HFFc6 (cell line): ENCODE measurements around the gene CLIC1. TPM values are rescaled to one million over a fixed set of nuclear protein-coding genes. Genes with fewer than 3 reads are reported as not detected.

ENCODE experiments used
- DNase-seq: peaks from one replicate; pipeline ENCODE4 v3.0.0-alpha.2; 2018
- H3K27ac Mint-ChIP-seq: 2 replicates; pipeline ENCODE4 v1.8.0; 2020; ENCODE audit warnings: mild to moderate bottlenecking, mixed read lengths
- H3K27me3 Mint-ChIP-seq: 2 replicates; pipeline ENCODE4 v1.8.0; 2021; ENCODE audit warnings: mild to moderate bottlenecking, moderate library complexity, mixed read lengths; ENCODE audit not compliant: insufficient read depth
- H3K36me3 Mint-ChIP-seq: 2 replicates; pipeline ENCODE4 v1.8.0; 2021; ENCODE audit warnings: low read depth, mixed read lengths
- H3K4me1 Mint-ChIP-seq: 2 replicates; pipeline ENCODE4 v1.8.0; 2020; ENCODE audit warnings: low read depth, mixed read lengths
- H3K4me3 Mint-ChIP-seq: 2 replicates; pipeline ENCODE4 v1.8.0; 2020; ENCODE audit warnings: mild to moderate bottlenecking, moderate library complexity, mixed read lengths
- H3K9me3 Mint-ChIP-seq: 2 replicates; pipeline ENCODE4 v1.8.0; 2020; ENCODE audit warnings: mild to moderate bottlenecking, mixed read lengths
- CTCF ChIP-seq: fragments of 200-600 bp; sonication (generic); IDR thresholded peaks from 2 replicates; pipeline ENCODE4 v1.5.0; 2021; ENCODE audit warnings: antibody characterized with exemption, mild to moderate bottlenecking
- total RNA-seq, 6 experiments: library from RNA; stranded (reverse); fragmentation: NEBNext Ultra II Directional; extraction: Animal tissue kit (Norgen Biotek cat#: 25700); gene quantifications; 2 replicates in 1 of 6; 3 replicates in 5 of 6; pipeline ENCODE4 v1.2.3, GENCODE V29; 2021

The CLIC1 gene
- total RNA-seq, 6 experiments from 2014 or later, result 638 to 833 (median 745) TPM

GRCh38 chr6:31740397-31741223 lies 4.3 kb upstream of the CLIC1 start:
- Mint-ChIP-seq H3K27me3 (no peaks in the 10 kb centered on the region; the same call in 1 of the 2 replicates), H3K36me3 (peaks cover 16% of the 10 kb centered on the region), H3K4me3 (peak overlapping the region; percentile 97), H3K27ac (peak overlapping the region; percentile 86), H3K9me3 (no peaks in the 10 kb centered on the region), H3K4me1 (peaks cover 46% of the 10 kb centered on the region)
- no peak for DNase-seq
- TF ChIP-seq CTCF, result no peak

- peaks cover 21% of the 10 kb centered on the region for H3K36me3 Mint-ChIP-seq
- no peak for TF ChIP-seq CTCF
- DNase-seq, result peak; percentile 99
- H3K27ac Mint-ChIP-seq, result peak within 1 kb of the TSS; percentile 92
- H3K9me3 Mint-ChIP-seq, result no peaks in the 10 kb centered on the region
- peaks cover 46% of the 10 kb centered on the region for H3K4me1 Mint-ChIP-seq
- peak within 1 kb of the TSS; percentile 97 for H3K4me3 Mint-ChIP-seq
- no peaks in the 10 kb centered on the region; the same call in none of the 2 replicates for H3K27me3 Mint-ChIP-seq
These were observed 3.5 kb upstream of the CLIC1 start, which contains the start of gene MSH5 for GRCh38 chr6:31739639-31740396. MSH5 (plus strand) TSS chr6:31740005; CDS start chr6:31740467, 462 bp downstream.

GRCh38 chr6:31737991-31738979 lies 2.0 kb upstream of the CLIC1 start:
- no peaks in the 10 kb centered on the region for H3K9me3 Mint-ChIP-seq
- DNase-seq, result peak; percentile 78
- peaks cover 36% of the 10 kb centered on the region for H3K36me3 Mint-ChIP-seq
- peak overlapping the region; percentile 92 for H3K27ac Mint-ChIP-seq
- peak overlapping the region; percentile 98 for H3K4me3 Mint-ChIP-seq
- peaks cover 58% of the 10 kb centered on the region for H3K4me1 Mint-ChIP-seq
- H3K27me3 Mint-ChIP-seq, result no peaks in the 10 kb centered on the region; the same call in none of the 2 replicates
- peak; percentile 63 for TF ChIP-seq CTCF

- peak overlapping the region; percentile 98 for H3K4me3 Mint-ChIP-seq
- H3K36me3 Mint-ChIP-seq, result peaks cover 40% of the 10 kb centered on the region
- no peaks in the 10 kb centered on the region for H3K9me3 Mint-ChIP-seq
- DNase-seq, result no peak
- peak overlapping the region; percentile 92 for H3K27ac Mint-ChIP-seq
- H3K4me1 Mint-ChIP-seq, result peaks cover 62% of the 10 kb centered on the region
- no peaks in the 10 kb centered on the region; the same call in none of the 2 replicates for H3K27me3 Mint-ChIP-seq
- TF ChIP-seq CTCF, result no peak
These were observed 1.1 kb upstream of the CLIC1 start for GRCh38 chr6:31737315-31737990.
